GM19324 (cell line): ENCODE measurements around the gene DGKE.

Experiments
- ATAC-seq: cut with Tn5 transposase; IDR thresholded peaks from one replicate; pipeline ENCODE4 v1.9.1; 2021; ENCODE audit warnings: mild to moderate bottlenecking, moderate library complexity; ENCODE audit not compliant: unreplicated experiment, low FRiP score

DGKE gene

DNA sequence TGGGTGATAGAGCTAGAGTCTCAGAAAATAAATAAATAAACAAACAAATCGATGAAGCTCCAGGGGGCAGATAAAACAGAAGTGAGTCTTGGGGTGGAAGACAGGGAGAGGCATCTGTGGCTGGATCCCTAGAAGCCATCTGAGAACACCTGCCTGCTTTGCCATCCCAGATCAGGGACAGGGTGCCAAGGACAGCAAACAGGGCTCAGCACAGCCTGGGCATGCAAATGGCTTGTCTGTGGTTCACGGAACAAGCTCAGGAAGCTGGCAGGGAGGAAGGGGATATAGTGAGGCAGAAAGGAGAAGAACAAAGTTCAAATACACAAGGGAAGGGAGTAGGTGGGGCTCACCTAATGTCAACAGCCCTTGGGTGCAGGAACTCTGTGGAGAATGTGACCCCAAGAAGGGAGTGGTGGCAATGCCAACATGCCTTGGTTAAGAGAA is 52.4 kb downstream of the DGKE start:
- ATAC-seq: no peak

DNA sequence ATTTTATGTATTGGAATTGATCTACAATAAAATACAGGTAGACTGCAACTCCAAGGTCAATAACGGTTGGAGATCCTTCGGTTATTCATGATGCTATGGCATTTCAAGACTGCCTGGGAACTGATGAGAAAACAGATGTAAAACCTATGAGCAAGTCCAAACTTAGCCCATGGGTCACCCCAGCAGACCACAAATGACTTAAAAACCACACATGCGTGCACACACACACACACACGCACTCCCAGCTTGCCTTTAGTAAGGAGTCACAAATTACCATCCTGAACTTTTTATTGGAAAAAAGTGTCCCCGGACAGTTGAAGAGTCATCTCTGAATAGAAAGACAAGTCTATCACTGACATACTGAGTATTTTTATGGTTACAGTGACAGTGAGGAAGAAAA is 53.2 kb downstream of the DGKE start:
- no peak for ATAC-seq

DNA sequence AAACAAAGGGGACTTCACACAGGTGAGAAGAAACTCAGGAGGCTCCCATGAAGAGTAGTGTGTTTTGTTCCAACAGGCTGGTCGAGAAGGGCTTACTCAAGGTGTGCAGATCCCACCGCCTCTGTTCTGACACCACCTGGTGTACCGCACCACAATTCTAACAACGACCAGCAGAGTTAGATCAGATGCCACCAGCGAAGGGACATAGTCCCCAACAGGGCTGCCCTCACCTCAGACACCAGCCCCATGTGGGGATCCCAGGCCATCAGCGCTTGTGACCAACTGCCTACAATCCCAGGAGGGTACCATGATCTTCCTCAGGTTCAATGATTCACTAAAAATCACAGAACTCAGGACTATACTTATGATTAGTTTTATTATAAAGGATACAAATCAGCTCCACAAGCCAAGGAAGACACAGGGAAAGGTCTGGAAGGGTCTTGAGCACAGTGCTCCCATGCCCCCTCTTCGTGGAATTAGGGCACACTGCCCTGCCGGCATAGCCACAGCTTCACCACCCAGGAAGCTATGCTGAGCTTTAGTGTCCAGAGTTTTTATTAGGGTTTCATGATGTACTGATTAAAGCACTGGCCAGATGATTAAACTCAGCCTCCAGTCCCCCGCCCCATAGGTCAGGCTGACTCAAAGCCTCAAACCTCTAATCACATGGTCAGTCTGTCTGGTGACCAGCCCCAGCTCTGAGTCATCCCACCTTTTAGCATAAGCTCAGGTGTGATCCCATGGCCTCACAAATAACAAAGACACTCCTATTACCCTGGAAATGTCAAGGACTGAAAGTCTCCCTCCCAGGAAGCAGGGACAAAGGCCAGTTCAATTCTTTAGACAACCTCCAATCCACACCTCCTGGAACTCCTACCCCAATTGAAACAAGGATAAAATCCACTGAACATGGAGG is 53.9 kb downstream of the DGKE start:
- ATAC-seq: no peak

DNA sequence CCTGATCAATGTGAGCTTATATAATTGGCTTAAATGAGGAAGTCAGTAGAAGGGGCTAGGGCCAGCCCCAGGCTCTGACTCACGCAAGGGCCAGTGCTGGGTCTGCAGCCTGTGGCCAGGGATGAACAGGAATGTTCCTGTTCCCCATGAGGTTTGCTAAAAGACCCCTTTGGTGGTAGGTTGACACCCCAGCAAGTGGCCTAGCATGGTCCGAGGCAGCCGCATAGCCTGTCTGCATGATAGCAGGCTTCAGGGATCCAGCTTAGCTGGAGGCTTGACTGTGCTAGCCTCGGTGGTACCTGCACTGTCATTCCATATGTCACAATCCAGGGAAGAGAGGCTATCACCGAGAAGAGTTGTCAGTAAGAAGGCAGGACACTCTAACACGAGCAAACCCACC is 56.4 kb downstream of the DGKE start:
- ATAC-seq: no peak

- ATAC-seq: no peak
Measured at GRCh38 chr17:56890906-56891674, 57.1 kb downstream of the DGKE start.

DNA sequence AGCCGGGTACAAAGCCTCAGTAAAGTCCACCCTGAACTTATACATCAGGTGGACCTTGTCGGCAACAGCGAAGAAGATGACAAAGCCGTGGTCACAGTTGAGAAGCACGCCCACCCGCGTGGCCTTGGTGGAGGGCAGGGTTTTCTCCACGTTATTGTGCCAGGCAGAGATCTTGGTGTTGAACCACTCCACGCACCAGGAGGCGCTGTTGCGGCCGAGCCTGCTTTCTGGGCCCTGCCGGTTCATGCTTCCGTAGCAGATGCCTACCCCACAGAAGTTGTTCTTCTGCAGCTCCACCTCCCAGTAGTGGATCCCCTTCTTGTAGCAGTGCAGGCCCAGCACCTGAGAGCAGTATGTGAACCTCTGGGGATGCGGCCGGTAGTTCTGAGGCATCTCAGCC is 57.8 kb downstream of the DGKE start:
- no peak for ATAC-seq

GRCh38 chr17:56892333-56892732 is 58.4 kb downstream of the DGKE start:
- ATAC-seq: no peak

DNA sequence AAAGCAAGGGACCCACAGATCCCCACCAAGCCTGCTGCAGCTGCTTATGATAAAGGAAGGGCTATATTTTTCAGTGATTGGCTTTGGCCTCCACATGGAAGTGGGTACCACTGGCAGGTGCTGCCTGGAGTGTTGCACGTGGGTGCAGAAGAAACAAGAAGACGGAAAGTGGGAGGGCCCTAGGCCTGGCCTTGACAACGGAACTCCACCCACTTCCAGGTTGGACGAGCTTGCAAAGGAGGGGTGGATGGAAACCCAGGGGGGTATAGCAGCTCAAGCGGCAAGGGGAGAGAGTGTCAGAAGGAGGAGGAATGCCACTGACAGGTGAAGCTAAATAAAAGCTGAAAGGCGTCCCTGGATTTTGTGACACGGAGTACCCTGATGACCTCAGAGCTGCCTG is 59.6 kb downstream of the DGKE start:
- no peak for ATAC-seq

- ATAC-seq: no peak
Measured at GRCh38 chr17:56894859-56895455, 61.0 kb downstream of the DGKE start.

DNA sequence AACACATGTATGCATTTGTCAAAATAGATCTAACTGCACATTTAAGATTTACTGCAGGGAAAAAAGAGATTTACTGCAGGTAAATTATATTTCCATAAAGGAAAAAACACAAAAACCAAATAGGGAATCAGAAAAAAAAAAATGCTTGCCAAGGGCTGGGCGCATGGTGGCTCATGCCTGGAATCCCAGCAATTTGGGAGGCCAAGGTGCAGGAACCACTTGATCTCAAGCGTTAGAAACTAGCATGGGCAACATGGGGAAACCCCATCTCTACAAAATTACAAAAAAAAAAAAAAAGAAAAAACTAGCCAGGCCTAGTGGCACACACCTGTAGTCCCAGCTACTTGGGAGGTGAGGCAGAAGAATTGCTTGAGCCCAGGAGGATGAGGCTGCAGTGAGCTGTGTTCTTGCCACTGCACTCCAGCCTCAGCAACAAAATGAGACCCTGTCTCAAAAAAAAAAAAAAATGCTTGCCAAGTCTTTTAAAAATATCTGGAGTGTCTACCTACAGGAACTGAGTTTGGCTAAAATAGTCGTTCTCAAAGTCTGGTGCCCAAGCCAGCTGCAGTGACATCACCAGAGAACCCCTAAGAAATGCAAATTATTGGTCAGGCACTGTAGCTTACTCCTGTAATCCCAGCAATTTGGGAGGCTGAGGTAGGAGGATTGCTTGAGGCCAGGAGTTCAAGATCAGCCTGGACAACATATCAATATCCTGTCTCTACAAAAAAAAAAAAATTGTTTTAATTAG is 62.4 kb downstream of the DGKE start:
- peak; percentile 27 for ATAC-seq

DNA sequence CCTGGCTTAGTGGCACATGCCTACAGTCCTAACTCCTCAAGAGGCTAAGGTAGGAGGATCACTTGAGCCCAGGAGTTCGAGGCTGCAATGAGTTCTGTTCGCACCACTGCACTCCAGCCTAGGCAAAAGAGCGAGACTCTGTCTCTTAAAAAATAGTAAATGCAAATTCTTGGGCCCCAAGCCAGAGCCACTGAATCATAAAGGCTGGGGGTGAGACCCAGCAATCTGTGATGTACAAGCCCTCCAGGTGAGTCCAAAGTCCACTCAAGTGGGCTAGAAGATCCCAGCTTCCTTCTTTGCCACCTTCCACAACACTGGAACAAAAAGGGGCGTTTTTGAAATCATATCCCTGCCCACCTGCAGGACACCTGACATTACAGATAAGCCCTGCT is 63.0 kb downstream of the DGKE start:
- ATAC-seq: peak; percentile 48

GRCh38 chr17:56897646-56898424 is 63.9 kb downstream of the DGKE start:
- peak; percentile 36 for ATAC-seq

DNA sequence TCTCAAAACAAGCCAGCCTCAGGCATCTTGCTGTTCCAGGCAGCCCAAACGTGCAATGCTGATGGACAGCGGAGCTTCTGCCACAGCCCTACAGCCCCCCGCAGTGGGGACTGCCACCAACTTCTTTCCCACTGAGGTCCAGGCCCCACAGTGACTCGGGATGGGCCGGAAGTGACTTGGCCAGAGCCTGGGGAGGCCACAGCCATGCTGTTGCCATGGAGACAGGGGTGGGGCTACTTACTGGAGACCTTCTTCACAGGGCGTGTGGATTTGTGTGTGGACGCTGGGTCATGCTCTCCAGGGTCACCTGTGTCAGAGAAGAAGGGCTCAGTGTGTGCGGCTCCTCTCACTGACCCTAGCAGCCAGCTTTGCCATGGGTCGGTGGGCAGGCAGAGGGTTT is 64.9 kb downstream of the DGKE start:
- no peak for ATAC-seq

DNA sequence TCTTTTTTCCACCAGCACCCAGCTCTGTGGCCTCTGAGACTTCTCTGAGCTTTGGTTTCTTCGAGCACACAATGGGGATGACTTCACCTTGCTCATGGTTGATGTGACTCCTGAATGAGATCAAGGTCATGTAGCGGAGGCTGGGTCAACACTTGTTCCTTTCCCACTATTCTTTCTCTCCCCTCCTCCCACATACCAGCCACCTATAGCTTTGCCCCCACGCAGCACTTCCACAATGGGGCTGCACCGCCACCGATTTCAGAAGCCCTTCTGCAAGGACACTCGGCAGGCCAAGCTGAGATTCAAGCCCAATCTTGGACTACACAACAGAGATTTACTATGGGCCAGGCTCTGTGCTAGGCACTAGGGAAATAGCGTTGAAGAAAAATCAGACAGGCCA is 65.5 kb downstream of the DGKE start:
- no peak for ATAC-seq

GRCh38 chr17:56902348-56902747 is 68.4 kb downstream of the DGKE start:
- no peak for ATAC-seq

- no peak for ATAC-seq
Measured at GRCh38 chr17:56903560-56903959, 69.6 kb downstream of the DGKE start.

DNA sequence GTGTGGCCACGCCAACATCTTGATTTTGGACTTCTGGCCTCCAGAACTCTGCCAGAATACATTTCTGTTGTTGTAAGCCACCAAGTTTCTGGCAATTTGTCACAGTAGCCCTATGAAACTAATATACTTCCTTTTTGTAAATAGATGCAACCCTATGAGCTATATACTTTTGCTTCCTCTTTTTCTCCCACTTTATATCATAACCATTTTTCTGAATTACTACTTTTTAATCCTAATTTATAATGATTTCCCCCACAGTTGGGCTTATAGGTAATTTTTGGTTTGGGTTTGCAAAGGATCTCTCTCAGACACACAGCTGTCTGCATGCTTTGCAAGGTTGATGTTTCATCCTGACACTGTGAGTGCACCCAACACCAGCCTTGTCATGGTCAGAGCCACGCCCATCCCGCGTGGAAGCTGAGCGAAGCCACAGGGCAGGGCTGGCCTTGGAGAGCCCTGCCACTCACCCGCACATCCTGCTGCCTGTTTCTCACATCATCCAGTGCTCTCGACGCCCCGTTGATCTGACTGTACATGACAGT is 74.1 kb downstream of the DGKE start:
- peak; percentile 84 for ATAC-seq

DNA sequence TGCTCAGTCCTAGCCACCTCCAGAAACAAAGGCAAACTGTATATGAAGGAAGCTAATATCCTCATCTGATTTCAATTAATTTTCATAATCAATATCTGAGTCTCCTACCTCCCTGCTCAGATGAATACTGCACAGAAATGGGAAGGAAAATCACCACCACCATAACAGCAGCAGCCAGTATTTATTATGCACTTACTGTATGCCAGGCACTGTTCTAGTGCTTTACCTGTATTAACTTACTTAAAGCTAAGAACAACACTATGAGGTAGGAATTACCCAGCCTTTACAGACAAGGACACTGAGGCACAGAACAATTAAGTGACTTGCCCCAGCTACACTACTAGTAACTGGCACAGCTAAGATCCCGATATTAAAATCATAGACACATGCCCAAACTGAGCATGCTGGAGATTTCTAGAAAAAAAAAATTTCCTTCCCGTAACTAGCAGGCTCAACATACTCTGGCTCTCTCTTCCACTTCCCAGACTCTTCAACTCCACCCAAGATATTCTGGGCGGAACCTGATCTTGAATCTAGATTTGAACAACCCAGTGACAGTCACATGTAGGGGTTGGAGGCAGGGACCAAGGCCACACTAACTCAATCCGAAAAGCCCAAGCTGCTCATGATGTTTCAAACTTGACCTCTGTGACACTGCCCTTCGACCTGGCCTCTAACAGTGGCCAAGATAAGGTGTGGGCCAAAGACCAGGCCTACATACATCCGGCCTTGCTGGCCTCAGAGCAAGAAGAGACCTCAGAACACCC is 76.0 kb downstream of the DGKE start:
- ATAC-seq: no peak
